Right lobe of liver (tissue), 4 donors: ENCODE results near the gene GPBP1L1.

ENCODE experiments used
- CTCF ChIP-seq, 4 donors: fragments of 200-600 bp in 3 of 4; fragments of 450-650 bp in 1 of 4; IDR thresholded peaks; one replicate each; pipeline versions ENCODE4 v1.5.1 to v1.8.0; 2016 to 2022; ENCODE audit warnings: antibody characterized with exemption in 4 of 4, mild to moderate bottlenecking in 2 of 4
- POLR2A ChIP-seq: fragments of 450-650 bp; IDR thresholded peaks from one replicate; pipeline ENCODE4 v1.6.1; 2017; ENCODE audit warnings: antibody characterized with exemption, mild to moderate bottlenecking
- donor health status: DM: no; HTN: no; CAD: no.
- donor health status: DM: no; HTN: no; CAD: no.
- donor health status: DM: no; HTN: yes; CAD: no.

- TF ChIP-seq CTCF (IDR thresholded peaks at IDR 0.05), result no peak
- no peak for TF ChIP-seq POLR2A
These were observed 75.6 kb downstream of the GPBP1L1 start for GRCh38 chr1:45610589-45611226.
